CD4-positive, CD25-positive, alpha-beta regulatory T cell (primary cell): ENCODE data around the gene FAM149B1. TPM values are rescaled to one million over a fixed set of nuclear protein-coding genes. Genes with fewer than 3 reads are reported as not detected.
"Not testable (repeated sequence)": the region's sequence is repeated elsewhere in the genome, so short reads cannot be mapped to it uniquely, and the experiment has no call there.

ENCODE experiments used
- ATAC-seq, 2 donors: fragments of 150-1000 bp; cut with Tn5 transposase; one replicate each; pipeline ENCODE4 v1.10.0; 2021; ENCODE audit warnings: low read depth in 2 of 2, moderate number of reproducible peaks in 2 of 2, moderate library complexity in 1 of 2
- DNase-seq, 3 donors: peaks; one replicate each; pipeline versions ENCODE4 v3.0.0 to v3.0.0-alpha.2; 2012 to 2022; ENCODE audit warnings: mixed read lengths in 1 of 3
- H3K27ac ChIP-seq: one replicate; pipeline ENCODE4 v1.7.0; 2013; ENCODE audit warnings: mild to moderate bottlenecking, low read length; ENCODE audit not compliant: insufficient read depth, poor library complexity, severe bottlenecking
- H3K27me3 ChIP-seq: one replicate; pipeline ENCODE4 v1.7.0; 2013; ENCODE audit warnings: low read length; ENCODE audit not compliant: control insufficient read depth, insufficient read depth
- H3K36me3 ChIP-seq: one replicate; pipeline ENCODE4 v1.7.0; 2013; ENCODE audit warnings: mild to moderate bottlenecking, low read length, moderate library complexity; ENCODE audit not compliant: control insufficient read depth, insufficient read depth
- H3K4me1 ChIP-seq: 2 replicates; pipeline ENCODE4 v1.7.0; 2013; ENCODE audit warnings: mild to moderate bottlenecking, low read length; ENCODE audit not compliant: insufficient read depth, control insufficient read depth, poor library complexity, severe bottlenecking
- H3K4me3 ChIP-seq: one replicate; pipeline ENCODE4 v1.7.0; 2013; ENCODE audit warnings: low read depth, mild to moderate bottlenecking, low read length, moderate library complexity
- H3K9me3 ChIP-seq, 2 experiments: 1 replicate in 1 of 2; 2 replicates in 1 of 2; pipeline ENCODE4 v1.7.0; 2013; ENCODE audit warnings: low read length in 2 of 2, mild to moderate bottlenecking in 1 of 2, moderate library complexity in 1 of 2; ENCODE audit not compliant: control insufficient read depth in 2 of 2
- H3K27ac Mint-ChIP-seq, 3 donors: one replicate each; pipeline ENCODE4 v1.8.0; 2020 to 2022; ENCODE audit warnings: mild to moderate bottlenecking in 3 of 3, mixed read lengths in 3 of 3, moderate library complexity in 2 of 3
- H3K27me3 Mint-ChIP-seq: one replicate; pipeline ENCODE4 v1.8.0; 2022; ENCODE audit warnings: mild to moderate bottlenecking, mixed read lengths
- H3K36me3 Mint-ChIP-seq: one replicate; pipeline ENCODE4 v1.8.0; 2020; ENCODE audit warnings: mixed read lengths
- H3K4me1 Mint-ChIP-seq, 4 donors: one replicate each; pipeline ENCODE4 v1.8.0; 2020 to 2022; ENCODE audit warnings: mixed read lengths in 4 of 4, mild to moderate bottlenecking in 1 of 4
- H3K4me3 Mint-ChIP-seq, 4 donors: one replicate each; pipeline ENCODE4 v1.8.0; 2020 to 2022; ENCODE audit warnings: mild to moderate bottlenecking in 4 of 4, mixed read lengths in 4 of 4, moderate library complexity in 3 of 4
- H3K9me3 Mint-ChIP-seq, 7 donors: one replicate each; pipeline ENCODE4 v1.8.0; 2020 to 2022; ENCODE audit warnings: mixed read lengths in 7 of 7, mild to moderate bottlenecking in 3 of 7, moderate library complexity in 2 of 7
- polyA plus RNA-seq, 4 donors: library from polyadenylated mRNA; unstranded; fragments of 300-500 nt; fragmentation: Illumina TruSeq; gene quantifications; one replicate each; pipeline ENCODE4 v1.2.3, GENCODE V29; 2021
- total RNA-seq: library from RNA; stranded (reverse); gene quantifications from one replicate; pipeline ENCODE4 v1.2.3, GENCODE V29; 2022

Gene FAM149B1
- total and polyA plus RNA-seq, 5 donors from 2014 or later: 4.9 to 10.1 (median 5.2) TPM

DNA sequence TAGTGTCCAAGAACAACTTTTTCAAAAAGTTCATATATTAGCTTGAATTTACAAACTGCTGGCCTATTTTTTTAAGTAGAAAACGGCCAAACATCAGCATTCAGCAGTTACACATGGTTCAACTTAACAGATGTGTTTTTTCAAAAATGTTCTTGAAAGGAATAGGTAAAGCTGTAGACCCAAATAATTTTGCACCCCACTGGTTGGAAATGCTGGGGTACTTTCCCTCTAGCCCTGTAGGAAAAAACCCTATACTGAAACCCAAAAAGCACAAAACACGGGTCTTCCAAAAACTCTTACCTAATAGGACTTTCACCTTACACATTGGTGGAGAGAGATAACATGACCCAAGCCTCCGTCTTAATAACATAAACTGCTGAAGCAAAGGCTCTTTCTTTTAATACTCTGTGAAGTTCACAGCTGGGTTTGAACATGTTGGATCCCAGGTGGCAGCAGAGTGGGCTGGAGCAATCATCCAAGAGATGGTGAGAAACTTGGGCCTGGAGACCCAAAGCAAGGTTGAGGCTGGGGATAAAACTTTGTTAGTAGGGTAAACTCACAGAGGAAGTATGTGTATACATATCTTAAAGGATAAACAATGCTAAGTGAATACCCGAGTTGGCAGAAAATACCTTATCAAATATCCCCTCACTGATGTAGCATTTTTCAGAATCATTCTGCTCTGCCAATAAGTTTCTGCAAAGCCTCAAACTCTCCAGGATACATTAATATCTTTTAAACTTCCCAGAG, 79.8 kb downstream of the FAM149B1 start:
- peak overlapping the region; percentile 94 for H3K4me3 ChIP-seq
- no peaks in the 10 kb centered on the region for H3K27me3 Mint-ChIP-seq
- ATAC-seq (no peak), DNase-seq (no peak)
- peak overlapping the region; percentile 95 to 99 (median 96) for H3K4me3 Mint-ChIP-seq
- peak overlapping the region; percentile 98 for H3K27ac Mint-ChIP-seq
- H3K4me1 Mint-ChIP-seq: peaks cover 28 to 76% (median 56%) of the 10 kb centered on the region in 4 donors
- no peaks in the 10 kb centered on the region for H3K27me3 ChIP-seq
- no peaks in the 10 kb centered on the region for H3K9me3 Mint-ChIP-seq
- H3K4me1 ChIP-seq: peaks cover 50% of the 10 kb centered on the region
- H3K27ac ChIP-seq: peak overlapping the region; percentile 96
- peaks cover 32% of the 10 kb centered on the region for H3K36me3 ChIP-seq
- no peaks in the 10 kb centered on the region for H3K9me3 ChIP-seq
- H3K36me3 Mint-ChIP-seq: peaks cover 34% of the 10 kb centered on the region

DNA sequence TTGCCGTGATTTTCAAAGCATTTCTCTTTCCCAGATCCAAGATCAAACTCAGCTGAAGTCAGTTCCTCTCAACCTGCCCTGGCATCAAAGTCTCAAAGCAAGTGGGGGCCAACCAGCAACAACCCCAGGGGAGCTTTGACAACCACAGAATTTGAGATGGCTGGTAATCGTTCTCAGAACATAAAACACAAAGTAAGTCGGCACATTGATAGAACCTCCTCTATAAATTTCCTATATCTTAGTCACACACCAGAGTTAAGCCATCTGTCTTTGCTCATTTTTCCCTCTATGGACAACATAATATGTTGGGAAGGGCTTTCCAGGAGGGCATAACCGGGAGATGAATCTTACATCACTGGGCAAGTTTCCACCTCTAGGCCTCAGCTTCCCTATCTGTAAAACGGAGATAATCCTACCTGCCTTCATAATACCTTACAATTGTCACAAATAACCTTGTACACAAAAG, 80.4 kb downstream of the FAM149B1 start:
- H3K27me3 ChIP-seq: no peaks in the 10 kb centered on the region
- H3K9me3 Mint-ChIP-seq: no peaks in the 10 kb centered on the region
- H3K4me3 Mint-ChIP-seq: peak overlapping the region; percentile 58 to 97 (median 85)
- peaks cover 28% of the 10 kb centered on the region for H3K36me3 Mint-ChIP-seq
- no peak overlapping the region for H3K4me3 ChIP-seq
- no peaks in the 10 kb centered on the region for H3K9me3 ChIP-seq
- H3K27ac ChIP-seq: peak overlapping the region; percentile 96
- peaks cover 53% of the 10 kb centered on the region for H3K4me1 ChIP-seq
- peaks cover 26% of the 10 kb centered on the region for H3K36me3 ChIP-seq
- ATAC-seq (no peak), DNase-seq (no peak)
- peaks cover 29 to 79% (median 56%) of the 10 kb centered on the region in 4 donors for H3K4me1 Mint-ChIP-seq
- no peaks in the 10 kb centered on the region for H3K27me3 Mint-ChIP-seq
- peak overlapping the region; percentile 79 to 98 (median 98) for H3K27ac Mint-ChIP-seq

DNA sequence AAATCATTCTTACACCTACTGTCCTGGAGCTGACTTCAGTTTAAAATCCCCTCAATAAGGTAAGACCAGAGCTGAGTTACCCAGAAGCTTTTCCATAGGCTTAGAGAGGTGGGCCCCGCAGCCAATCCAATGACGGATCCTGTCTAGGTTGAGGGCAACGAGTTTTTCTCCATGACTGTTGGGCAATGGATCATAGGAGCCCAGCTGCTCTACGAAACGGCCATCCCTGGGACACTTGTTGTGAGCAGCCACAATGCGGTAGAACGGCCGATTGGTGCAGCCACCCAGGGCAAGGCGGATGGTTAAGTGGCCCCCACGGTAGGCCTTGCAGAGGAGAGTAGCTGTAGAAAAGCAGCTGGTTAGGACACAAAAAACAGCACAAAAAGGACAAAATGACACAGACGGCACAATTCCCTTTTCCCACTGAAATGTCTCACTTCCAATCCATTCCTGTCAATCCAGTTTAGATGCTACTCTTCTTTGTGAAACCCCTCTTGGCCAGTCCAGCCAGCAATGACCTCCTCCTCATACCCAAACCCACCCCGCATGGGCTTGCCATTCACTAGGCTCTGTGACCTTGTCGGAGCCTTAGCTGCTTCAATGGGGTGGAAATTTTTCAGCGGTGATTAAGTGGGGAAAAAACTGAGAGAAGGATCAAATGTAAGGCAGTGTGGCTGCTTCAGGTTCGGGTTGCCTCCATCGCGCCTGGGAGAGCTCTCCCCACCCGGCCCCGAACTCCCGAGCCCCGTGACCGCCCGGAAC, 83.9 kb downstream of the FAM149B1 start:
- H3K4me1 Mint-ChIP-seq: peaks cover 15 to 50% (median 30%) of the 10 kb centered on the region in 4 donors
- H3K27ac ChIP-seq: peak overlapping the region; percentile 81
- H3K4me3 ChIP-seq: peak overlapping the region; percentile 98
- H3K9me3 ChIP-seq: no peaks in the 10 kb centered on the region
- peaks cover 8% of the 10 kb centered on the region for H3K36me3 ChIP-seq
- H3K4me3 Mint-ChIP-seq: peak overlapping the region; percentile 96 to 98 (median 98)
- H3K9me3 Mint-ChIP-seq: no peaks in the 10 kb centered on the region
- H3K27me3 ChIP-seq: no peaks in the 10 kb centered on the region
- DNase-seq (peak in 1 of 3 donors; percentile 6), ATAC-seq (peak in 1 of 2 donors; percentile 37)
- H3K27me3 Mint-ChIP-seq: no peaks in the 10 kb centered on the region
- H3K27ac Mint-ChIP-seq: peak overlapping the region; percentile 96 to 98 (median 96)
- peaks cover 30% of the 10 kb centered on the region for H3K4me1 ChIP-seq
- H3K36me3 Mint-ChIP-seq: peaks cover 17% of the 10 kb centered on the region

- H3K27ac Mint-ChIP-seq: peak within 1 kb of the TSS; percentile 96 to 98 (median 96)
- Histone ChIP-seq H3K9me3 (no peaks in the 10 kb centered on the region), H3K27me3 (no peaks in the 10 kb centered on the region), H3K36me3 (peaks cover 8% of the 10 kb centered on the region), H3K4me3 (peak within 1 kb of the TSS; percentile 98), H3K4me1 (peaks cover 27% of the 10 kb centered on the region), H3K27ac (peak within 1 kb of the TSS; percentile 81)
- H3K4me1 Mint-ChIP-seq: peaks cover 12 to 42% (median 25%) of the 10 kb centered on the region in 4 donors
- peak; percentile 94 to 96 for ATAC-seq
- H3K9me3 Mint-ChIP-seq: no peaks in the 10 kb centered on the region
- DNase-seq: peak; percentile 93 to 97 (median 95)
- H3K4me3 Mint-ChIP-seq: peak within 1 kb of the TSS; percentile 96 to 98 (median 98)
- no peaks in the 10 kb centered on the region for H3K27me3 Mint-ChIP-seq
- peaks cover 17% of the 10 kb centered on the region for H3K36me3 Mint-ChIP-seq
Observed at GRCh38 chr10:73252445-73253224, 84.7 kb downstream of the FAM149B1 start, which contains the start of gene MRPS16. TSS of gene MRPS16 (minus strand) at chr10:73252644. CDS start at chr10:73252482, 162 bp downstream.

GRCh38 chr10:73253225-73253555, 85.3 kb downstream of the FAM149B1 start:
- H3K4me1 ChIP-seq: peaks cover 24% of the 10 kb centered on the region
- peak overlapping the region; percentile 81 for H3K27ac ChIP-seq
- Mint-ChIP-seq H3K4me1 (peaks cover 12 to 36% (median 24%) of the 10 kb centered on the region in 4 donors), H3K27ac (peak overlapping the region; percentile 96 to 98 (median 96)), H3K4me3 (peak overlapping the region; percentile 96 to 98 (median 98)), H3K9me3 (no peaks in the 10 kb centered on the region), H3K36me3 (peaks cover 17% of the 10 kb centered on the region), H3K27me3 (no peaks in the 10 kb centered on the region)
- H3K4me3 ChIP-seq: peak overlapping the region; percentile 98
- H3K27me3 ChIP-seq: no peaks in the 10 kb centered on the region
- peaks cover 8% of the 10 kb centered on the region for H3K36me3 ChIP-seq
- DNase-seq (peak in 1 of 3 donors; percentile 33), ATAC-seq (no peak)
- no peaks in the 10 kb centered on the region for H3K9me3 ChIP-seq

DNA sequence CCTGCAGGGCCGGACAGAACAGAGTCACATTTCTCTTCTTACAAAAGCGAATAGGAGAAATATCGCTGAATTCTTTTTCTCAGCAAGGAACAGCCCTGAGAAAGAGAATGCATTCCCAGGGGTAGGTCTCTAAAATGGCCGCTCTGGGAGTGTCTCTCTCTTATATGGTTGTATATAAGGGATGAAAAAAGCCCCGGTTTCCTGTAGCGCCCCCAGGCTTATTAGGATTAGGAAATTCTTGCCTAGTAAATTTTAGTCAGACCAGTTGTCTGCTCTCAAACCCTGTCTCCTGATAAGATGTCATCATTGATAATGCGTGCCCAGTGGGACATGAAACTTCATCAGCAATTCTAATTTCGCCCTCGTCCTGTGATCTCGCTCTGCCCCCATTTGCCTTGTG, 90.7 kb downstream of the FAM149B1 start:
- H3K4me1 Mint-ChIP-seq, ATAC-seq, H3K27me3 Mint-ChIP-seq, H3K36me3 Mint-ChIP-seq, H3K27me3 ChIP-seq, H3K9me3 ChIP-seq, H3K27ac ChIP-seq, H3K9me3 Mint-ChIP-seq, H3K27ac Mint-ChIP-seq, H3K4me1 ChIP-seq, DNase-seq, H3K4me3 ChIP-seq, H3K36me3 ChIP-seq, H3K4me3 Mint-ChIP-seq: not testable (repeated sequence)

GRCh38 chr10:73261362-73261995, 93.6 kb downstream of the FAM149B1 start:
- Mint-ChIP-seq H3K27me3 (peaks cover 6% of the 10 kb centered on the region), H3K4me1 (peaks cover 0 to 11% (median 1%) of the 10 kb centered on the region in 4 donors), H3K27ac (no peak overlapping the region), H3K4me3 (no peak overlapping the region), H3K9me3 (peaks cover 0 to 3% (median 0%) of the 10 kb centered on the region in 7 donors), H3K36me3 (no peaks in the 10 kb centered on the region)
- no peak overlapping the region for H3K27ac ChIP-seq
- no peaks in the 10 kb centered on the region for H3K36me3 ChIP-seq
- no peak for ATAC-seq
- no peaks in the 10 kb centered on the region for H3K27me3 ChIP-seq
- H3K9me3 ChIP-seq: no peaks in the 10 kb centered on the region
- no peak for DNase-seq
- no peaks in the 10 kb centered on the region for H3K4me1 ChIP-seq
- no peak overlapping the region for H3K4me3 ChIP-seq
